Tibial artery (tissue), 4 donors: ENCODE measurements around the gene CFAP119.

Experiments
- DNase-seq, 2 donors: peaks; one replicate each; pipeline ENCODE4 v3.0.0-alpha.2; 2019
- H3K27ac ChIP-seq, 2 donors: fragments of 200-600 bp; sonication (generic) in 1 of 2; 1 replicate in 1 of 2; 2 replicates in 1 of 2; pipeline ENCODE4 v1.5.1; 2018 to 2019; ENCODE audit warnings: mild to moderate bottlenecking in 1 of 2
- H3K27me3 ChIP-seq, 2 donors: fragments of 200-600 bp; sonication (generic) in 1 of 2; one replicate each; pipeline versions ENCODE4 v1.5.1 to v1.6.0; 2016 to 2019
- H3K36me3 ChIP-seq, 3 donors: fragments of 200-600 bp; sonication (generic) in 2 of 3; one replicate each; pipeline ENCODE4 v1.5.1; 2016 to 2019; ENCODE audit warnings: mild to moderate bottlenecking in 2 of 3
- H3K4me1 ChIP-seq, 4 donors: fragments of 200-600 bp; sonication (generic) in 2 of 4; 1 replicate in 3 of 4; 2 replicates in 1 of 4; pipeline ENCODE4 v1.5.1; 2016 to 2019
- H3K4me3 ChIP-seq, 2 donors: fragments of 200-600 bp; sonication (generic) in 1 of 2; 1 replicate in 1 of 2; 2 replicates in 1 of 2; pipeline ENCODE4 v1.5.1; 2018 to 2019; ENCODE audit warnings: mild to moderate bottlenecking in 2 of 2
- H3K9me3 ChIP-seq, 3 donors: fragments of 200-600 bp; sonication (generic) in 1 of 3; one replicate each; pipeline ENCODE4 v1.5.1; 2016 to 2019
- CTCF ChIP-seq, 2 experiments: fragments of 200-600 bp in 1 of 2; fragments of 450-650 bp in 1 of 2; IDR thresholded peaks; one replicate each; pipeline ENCODE4 v1.5.1; 2017 to 2019; ENCODE audit warnings: antibody characterized with exemption in 2 of 2, mild to moderate bottlenecking in 1 of 2, moderate library complexity in 1 of 2
- intact Hi-C: fragments of 100-400 bp; cut with DNase I; formaldehyde crosslinking; loops from one replicate; pipeline ENCODE4 v1.15.0; 2023; ENCODE audit warnings: low total_unique reads

Gene CFAP119

DNA sequence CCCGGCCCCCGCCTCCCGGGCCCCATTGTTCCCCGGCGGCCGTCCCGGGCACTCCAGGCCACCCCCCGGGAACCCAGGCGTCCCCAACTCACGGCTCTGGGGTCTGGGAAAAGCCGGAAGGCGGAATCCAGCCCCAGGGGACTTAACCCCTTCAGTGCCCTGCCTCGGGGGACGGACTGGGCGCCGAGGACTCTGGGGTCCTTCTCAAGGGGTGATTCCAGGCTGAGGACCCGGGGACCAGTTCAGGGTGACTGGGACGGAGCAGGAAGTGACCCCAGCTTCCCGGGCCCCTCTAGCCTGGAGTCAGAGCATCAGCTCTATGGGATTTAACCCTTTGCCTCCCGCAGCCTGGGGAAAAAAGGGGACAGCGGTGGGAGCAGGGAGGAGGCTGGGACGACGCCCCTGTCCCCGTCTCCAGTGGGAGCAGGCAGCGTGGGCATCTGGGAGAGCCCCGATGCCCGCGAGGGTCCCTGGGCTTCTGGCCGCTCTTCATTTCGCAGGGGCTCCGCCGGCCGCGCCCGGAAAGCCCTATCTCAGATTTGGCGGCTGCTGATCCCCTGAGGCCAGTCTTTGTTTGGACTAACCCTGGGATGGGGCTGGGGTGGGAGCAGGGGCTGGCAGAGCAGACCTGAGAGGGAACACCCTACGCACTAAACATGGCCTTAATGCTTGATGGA lies 25.2 kb upstream of the CFAP119 start, which contains the start of gene ZNF629:
Gene ZNF629 (minus strand): TSS at position 270 of the 677 bp plus-strand sequence. CDS start 2,723 bp downstream, outside the sequence.
- Histone ChIP-seq H3K36me3 (peaks cover 17 to 30% (median 20%) of the 10 kb centered on the region in 3 donors), H3K4me1 (peaks cover 0 to 25% (median 16%) of the 10 kb centered on the region in 4 donors), H3K27ac (peak within 1 kb of the TSS; percentile 87 to 94), H3K9me3 (no peaks in the 10 kb centered on the region), H3K4me3 (peak within 1 kb of the TSS; percentile 84 to 88), H3K27me3 (no peaks in the 10 kb centered on the region)
- peak in 1 of 2 experiments; percentile 4 for TF ChIP-seq CTCF (IDR thresholded peaks at IDR 0.05)
- intact Hi-C loops: no loop called here
- DNase-seq: peak; percentile 69 to 83

GRCh38 chr16:30786115-30786935 lies 24.5 kb upstream of the CFAP119 start:
- peaks cover 0 to 25% (median 16%) of the 10 kb centered on the region in 4 donors for H3K4me1 ChIP-seq
- H3K4me3 ChIP-seq: peak overlapping the region; percentile 84 to 88
- peak overlapping the region; percentile 87 to 94 for H3K27ac ChIP-seq
- intact Hi-C loops: no loop called here
- no peak for DNase-seq
- TF ChIP-seq CTCF (IDR thresholded peaks at IDR 0.05): no peak
- no peaks in the 10 kb centered on the region for H3K9me3 ChIP-seq
- no peaks in the 10 kb centered on the region for H3K27me3 ChIP-seq
- peaks cover 21 to 38% (median 26%) of the 10 kb centered on the region in 3 donors for H3K36me3 ChIP-seq

- DNase-seq: no peak
- Histone ChIP-seq H3K27ac (peak overlapping the region in 1 of 2 donors; percentile 94), H3K27me3 (no peaks in the 10 kb centered on the region), H3K36me3 (peaks cover 21 to 45% (median 26%) of the 10 kb centered on the region in 3 donors), H3K4me3 (peak overlapping the region; percentile 84 to 88), H3K9me3 (no peaks in the 10 kb centered on the region), H3K4me1 (peaks cover 0 to 25% (median 16%) of the 10 kb centered on the region in 4 donors)
- no peak for TF ChIP-seq CTCF (IDR thresholded peaks at IDR 0.05)
- intact Hi-C loops: no loop called here
Observed at GRCh38 chr16:30785126-30786106, 23.6 kb upstream of the CFAP119 start.

- Histone ChIP-seq H3K4me3 (no peak overlapping the region), H3K27me3 (no peaks in the 10 kb centered on the region), H3K27ac (no peak overlapping the region), H3K4me1 (peaks cover 0 to 25% (median 16%) of the 10 kb centered on the region in 4 donors), H3K9me3 (no peaks in the 10 kb centered on the region), H3K36me3 (peaks cover 21 to 52% (median 26%) of the 10 kb centered on the region in 3 donors)
- intact Hi-C loops: no loop called here
- TF ChIP-seq CTCF (IDR thresholded peaks at IDR 0.05): no peak
- no peak for DNase-seq
Observed at GRCh38 chr16:30784215-30784614, 22.4 kb upstream of the CFAP119 start.
